Panc1 (cell line): Measurements from ENCODE around the gene RAB28. TPM values are rescaled to one million over a fixed set of nuclear protein-coding genes. Genes with fewer than 3 reads are reported as not detected.

Source experiments
- ATAC-seq: fragments of 200-7000 bp; cut with Tn5 transposase; 2 replicates; pipeline ENCODE4 v1.9.1; 2020; ENCODE audit warnings: mild to moderate bottlenecking, moderate library complexity
- BruUV-seq: library from RNA; stranded (reverse); fragments of 400-500 nt; replicated peaks from 2 replicates; lab custom pipeline; 2021; lab: Mats Ljungman, UMichigan
- CTCF ChIA-PET: fragments of 300-600 bp; sonication (Branson Sonifier 250); formaldehyde crosslinking; loops from one replicate; lab custom pipeline; 2022; ENCODE audit warnings: antibody characterized with exemption; lab: Charles Lee
- POLR2A ChIA-PET: fragments of 300-600 bp; sonication (Branson Sonifier 250); formaldehyde crosslinking; loops from one replicate; lab custom pipeline; 2022; ENCODE audit warnings: antibody characterized with exemption; lab: Charles Lee
- DNase-seq: peaks from one replicate; pipeline ENCODE4 v3.0.0-alpha.2; 2010; ENCODE audit warnings: low read depth, low spot score
- H3K27ac ChIP-seq: 2 replicates; pipeline ENCODE4 v1.5.1; 2011; ENCODE audit warnings: mild to moderate bottlenecking, low read length, inconsistent platforms
- H3K27me3 ChIP-seq: fragments of 200-500 bp; sonication (Bioruptor generic); 2 replicates; pipeline ENCODE4 v1.6.0; 2014; ENCODE audit warnings: low read length, inconsistent platforms; ENCODE audit not compliant: control insufficient read depth, insufficient read depth
- H3K36me3 ChIP-seq: fragments of 200-500 bp; sonication (Bioruptor generic); 2 replicates; pipeline ENCODE4 v1.5.1; 2014; ENCODE audit warnings: inconsistent platforms, mild to moderate bottlenecking, low read length, moderate library complexity; ENCODE audit not compliant: control insufficient read depth, insufficient read depth
- H3K4me1 ChIP-seq: 2 replicates; pipeline ENCODE4 v1.5.1; 2011; ENCODE audit warnings: inconsistent platforms, mild to moderate bottlenecking, low read length, moderate library complexity; ENCODE audit not compliant: control insufficient read depth, insufficient read depth
- H3K4me3 ChIP-seq, 2 experiments: 2 replicates each; pipeline ENCODE4 v1.5.1; 2011 to 2012; ENCODE audit warnings: low read depth in 2 of 2, low read length in 2 of 2, mild to moderate bottlenecking in 2 of 2, inconsistent platforms in 1 of 2, moderate library complexity in 1 of 2
- H3K9me3 ChIP-seq: fragments of 200-500 bp; sonication (Bioruptor generic); 2 replicates; pipeline ENCODE4 v1.5.1; 2014; ENCODE audit warnings: low read depth, mild to moderate bottlenecking, inconsistent platforms, low read length, moderate library complexity; ENCODE audit not compliant: control insufficient read depth, insufficient read depth
- CTCF ChIP-seq: fragments of 450-650 bp; IDR thresholded peaks from 2 replicates; pipeline ENCODE4 v1.5.1; 2017; ENCODE audit warnings: mild to moderate bottlenecking
- POLR2AphosphoS5 ChIP-seq: IDR thresholded peaks from 2 replicates; pipeline ENCODE4 v1.6.1; 2012; ENCODE audit warnings: mild to moderate bottlenecking, low read depth, low read length, moderate library complexity
- REST ChIP-seq, 2 experiments: IDR thresholded peaks; 2 replicates each; pipeline ENCODE4 v1.6.1; 2011 to 2012; ENCODE audit warnings: low read depth in 2 of 2, control low read depth in 1 of 2, low read length in 1 of 2, mild to moderate bottlenecking in 1 of 2, moderate library complexity in 1 of 2; ENCODE audit not compliant: insufficient read depth in 1 of 2
- SIN3A ChIP-seq: IDR thresholded peaks from 2 replicates; pipeline ENCODE4 v1.6.1; 2012; ENCODE audit warnings: low read depth, mild to moderate bottlenecking, low read length, moderate library complexity, borderline replicate concordance; ENCODE audit not compliant: insufficient read depth
- TCF7L2 ChIP-seq: IDR thresholded peaks from 2 replicates; pipeline ENCODE4 v1.6.1; 2011; ENCODE audit warnings: mild to moderate bottlenecking, low read depth, low read length, inconsistent platforms
- in situ Hi-C: cut with HindIII; loops from 2 replicates; pipeline ENCODE4 v1.10.0; 2016; ENCODE audit warnings: low sequenced_read_pairs, low pct_unique_long_range_greater_than_20kb
- intact Hi-C: fragments of 100-400 bp; cut with micrococcal nuclease; formaldehyde crosslinking; loops from one replicate; pipeline ENCODE4 v1.10.0; 2022; ENCODE audit not compliant: unreplicated experiment
- total RNA-seq: library from RNA; stranded (reverse); gene quantifications from one replicate; pipeline ENCODE4 v1.2.1, GENCODE V29; 2021; ENCODE audit not compliant: unreplicated experiment

RAB28 gene
- total RNA-seq, 1 experiment from 2014 or later: 10.2 TPM

GRCh38 chr4:13523591-13524503 lies 39.7 kb upstream of the RAB28 start:
- Histone ChIP-seq H3K9me3 (no peaks in the 10 kb centered on the region), H3K36me3 (no peaks in the 10 kb centered on the region), H3K27ac (no peak overlapping the region), H3K27me3 (no peaks in the 10 kb centered on the region), H3K4me3 (no peak overlapping the region), H3K4me1 (no peaks in the 10 kb centered on the region)
- ChIA-PET CTCF (no interaction called here), POLR2A (no interaction called here)
- in situ Hi-C loops (no loop called here), intact Hi-C loops (no loop called here)
- TF ChIP-seq REST (IDR thresholded peaks at IDR 0.05; ENCODE audit: insufficient read depth in 1 of 2, low read depth in 2 of 2, low read length in 1 of 2) (no peak), POLR2AphosphoS5 (no peak), SIN3A (no peak), CTCF (no peak), TCF7L2 (no peak)
- ATAC-seq: no peak
- DNase-seq: no peak
- no TSS peak for BruUV-seq

GRCh38 chr4:13523105-13523477 lies 39.0 kb upstream of the RAB28 start:
- H3K27me3 ChIP-seq: no peaks in the 10 kb centered on the region
- no peak for TF ChIP-seq CTCF
- TF ChIP-seq TCF7L2: no peak
- TF ChIP-seq REST (IDR thresholded peaks at IDR 0.05; ENCODE audit: insufficient read depth in 1 of 2, low read depth in 2 of 2, low read length in 1 of 2): no peak
- TF ChIP-seq POLR2AphosphoS5: no peak
- no peak for TF ChIP-seq SIN3A
- no peak for ATAC-seq

More at GRCh38 chr4:13523105-13523477, 39.0 kb upstream of the RAB28 start:
- Histone ChIP-seq H3K9me3 (no peaks in the 10 kb centered on the region), H3K27ac (no peak overlapping the region), H3K4me3 (no peak overlapping the region), H3K36me3 (no peaks in the 10 kb centered on the region), H3K4me1 (no peaks in the 10 kb centered on the region)
- no peak for DNase-seq
- ChIA-PET POLR2A (no interaction called here), CTCF (no interaction called here)
- no TSS peak for BruUV-seq
- in situ Hi-C loops (no loop called here), intact Hi-C loops (no loop called here)
